GM19023 (cell line): ENCODE data around the gene SMIM32.

Experiments
- ATAC-seq: cut with Tn5 transposase; IDR thresholded peaks from one replicate; pipeline ENCODE4 v1.9.1; 2021; ENCODE audit warnings: mild to moderate bottlenecking, moderate library complexity; ENCODE audit not compliant: unreplicated experiment

SMIM32 gene

GRCh38 chr5:136190091-136190720 is 2.8 kb downstream of the SMIM32 start:
- no peak for ATAC-seq

- no peak for ATAC-seq
Measured at GRCh38 chr5:136188859-136189258, 4.1 kb downstream of the SMIM32 start.

GRCh38 chr5:136186796-136187195 is 6.2 kb downstream of the SMIM32 start:
- ATAC-seq: no peak

GRCh38 chr5:136185974-136186665 is 6.8 kb downstream of the SMIM32 start:
- ATAC-seq: no peak

GRCh38 chr5:136182618-136183017 is 10.3 kb downstream of the SMIM32 start:
- no peak for ATAC-seq

- no peak for ATAC-seq
Measured at GRCh38 chr5:136174021-136174659, 18.8 kb downstream of the SMIM32 start.

- no peak for ATAC-seq
Measured at GRCh38 chr5:136169218-136169617, 23.7 kb downstream of the SMIM32 start.

GRCh38 chr5:136166909-136167308 is 26.1 kb downstream of the SMIM32 start:
- peak; percentile 58 for ATAC-seq

- peak; percentile 44 for ATAC-seq
Measured at GRCh38 chr5:136164226-136164625, 28.7 kb downstream of the SMIM32 start.

GRCh38 chr5:136162008-136162407 is 31.0 kb downstream of the SMIM32 start:
- ATAC-seq: no peak

- ATAC-seq: no peak
Measured at GRCh38 chr5:136159457-136159856, 33.5 kb downstream of the SMIM32 start.

- ATAC-seq: no peak
Measured at GRCh38 chr5:136157514-136157913, 35.4 kb downstream of the SMIM32 start.

- ATAC-seq: no peak
Measured at GRCh38 chr5:136155761-136156160, 37.2 kb downstream of the SMIM32 start.

- no peak for ATAC-seq
Measured at GRCh38 chr5:136155078-136155477, 37.9 kb downstream of the SMIM32 start.

- no peak for ATAC-seq
Measured at GRCh38 chr5:136153581-136154236, 39.3 kb downstream of the SMIM32 start.

GRCh38 chr5:136149891-136150290 is 43.1 kb downstream of the SMIM32 start:
- no peak for ATAC-seq

GRCh38 chr5:136147632-136148031 is 45.3 kb downstream of the SMIM32 start:
- ATAC-seq: no peak

- ATAC-seq: no peak
Measured at GRCh38 chr5:136146201-136146600, 46.8 kb downstream of the SMIM32 start.

GRCh38 chr5:136145030-136145429 is 47.9 kb downstream of the SMIM32 start:
- ATAC-seq: no peak

- no peak for ATAC-seq
Measured at GRCh38 chr5:136143763-136144162, 49.2 kb downstream of the SMIM32 start.

- ATAC-seq: no peak
Measured at GRCh38 chr5:136143312-136143711, 49.6 kb downstream of the SMIM32 start.

GRCh38 chr5:136141561-136141960 is 51.4 kb downstream of the SMIM32 start:
- peak; percentile 72 for ATAC-seq
